ENCODE results near the gene KIFC1.
A peak's percentile ranks its signal among the peaks of the same experiment; 100 is the strongest.

KIFC1 gene

DNA sequence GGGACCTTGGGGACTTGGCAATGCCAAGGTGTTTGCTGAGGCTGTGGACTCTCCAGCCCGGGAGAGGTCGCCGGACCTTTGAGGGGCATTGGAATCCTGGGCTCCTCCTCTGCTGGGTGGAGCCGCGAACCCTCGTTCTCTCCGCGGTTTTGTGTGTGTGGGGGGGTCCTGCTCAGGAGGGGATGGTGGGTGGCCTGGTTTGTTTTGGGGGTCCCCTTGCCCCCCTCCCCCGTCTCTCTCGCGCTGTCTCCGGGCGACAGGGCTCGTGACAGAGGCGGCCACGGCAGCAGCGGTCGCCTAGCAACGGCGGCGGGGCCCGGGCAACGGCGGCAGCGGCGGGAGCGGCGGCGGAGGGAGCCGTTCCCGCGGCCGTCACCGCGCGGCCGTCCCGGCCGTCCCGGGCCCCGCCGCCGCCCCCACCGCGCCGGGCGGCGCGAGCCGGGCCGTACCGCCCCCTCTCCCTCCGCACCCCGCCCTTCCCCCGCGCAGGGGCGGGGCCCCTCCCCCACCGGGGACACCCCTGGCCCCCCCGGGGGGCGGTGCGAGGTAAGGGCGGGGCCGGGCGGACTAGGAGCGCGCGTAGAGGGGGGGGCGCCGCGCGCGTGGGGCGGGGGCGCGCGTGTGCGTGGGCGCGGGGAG lies 36.1 kb downstream of the KIFC1 start:
- peak; percentile 65 to 68 for DNase-seq

GRCh38 chr6:33428224-33428965 lies 36.8 kb downstream of the KIFC1 start:
- DNase-seq, result peak in 1 of 2 experiments; percentile 23

DNA sequence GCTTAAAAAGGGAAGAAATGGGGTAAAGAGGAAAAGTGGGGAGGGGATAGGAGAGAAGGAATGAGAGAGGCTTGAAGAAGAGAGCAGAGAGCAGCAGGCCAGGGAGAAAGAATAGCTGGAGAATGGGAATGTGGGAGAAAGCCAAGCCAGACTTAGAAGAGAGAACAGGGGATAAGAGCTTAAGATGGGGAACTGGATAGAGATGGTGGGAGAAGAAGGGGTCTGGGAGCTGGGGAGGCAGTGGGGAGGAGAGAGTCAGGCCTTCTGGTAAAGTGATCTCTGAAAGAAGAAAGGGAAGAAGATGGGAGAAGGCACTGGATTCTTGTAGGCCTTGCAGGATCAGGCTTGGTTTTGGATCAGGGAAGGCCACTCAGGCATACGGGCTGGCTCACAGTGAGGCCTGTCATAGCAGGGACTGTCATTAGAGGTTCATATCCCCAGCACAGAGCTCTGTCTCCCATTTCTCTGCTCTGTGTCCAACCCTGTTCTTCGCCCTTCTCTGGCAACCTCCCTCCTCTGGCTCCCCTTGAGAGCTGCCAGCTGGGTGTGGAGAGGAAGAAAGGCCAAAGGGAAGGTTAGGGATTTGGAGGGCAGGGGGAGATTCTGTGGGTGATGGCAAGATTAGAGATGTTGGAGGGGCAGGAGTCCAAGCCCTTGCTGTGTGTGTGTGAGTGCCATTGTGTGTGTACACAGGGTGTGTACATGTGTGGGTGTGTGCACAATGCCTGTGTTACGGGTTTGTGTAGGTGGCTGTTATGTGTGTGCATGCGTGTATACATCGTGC lies 37.5 kb downstream of the KIFC1 start:
- no peak for DNase-seq

- DNase-seq, result no peak
Observed at GRCh38 chr6:33429750-33430052, 38.1 kb downstream of the KIFC1 start.

GRCh38 chr6:33430334-33430733 lies 38.7 kb downstream of the KIFC1 start:
- no peak for DNase-seq

- DNase-seq, result peak; percentile 69 to 75
Observed at GRCh38 chr6:33430991-33431879, 39.6 kb downstream of the KIFC1 start.

DNA sequence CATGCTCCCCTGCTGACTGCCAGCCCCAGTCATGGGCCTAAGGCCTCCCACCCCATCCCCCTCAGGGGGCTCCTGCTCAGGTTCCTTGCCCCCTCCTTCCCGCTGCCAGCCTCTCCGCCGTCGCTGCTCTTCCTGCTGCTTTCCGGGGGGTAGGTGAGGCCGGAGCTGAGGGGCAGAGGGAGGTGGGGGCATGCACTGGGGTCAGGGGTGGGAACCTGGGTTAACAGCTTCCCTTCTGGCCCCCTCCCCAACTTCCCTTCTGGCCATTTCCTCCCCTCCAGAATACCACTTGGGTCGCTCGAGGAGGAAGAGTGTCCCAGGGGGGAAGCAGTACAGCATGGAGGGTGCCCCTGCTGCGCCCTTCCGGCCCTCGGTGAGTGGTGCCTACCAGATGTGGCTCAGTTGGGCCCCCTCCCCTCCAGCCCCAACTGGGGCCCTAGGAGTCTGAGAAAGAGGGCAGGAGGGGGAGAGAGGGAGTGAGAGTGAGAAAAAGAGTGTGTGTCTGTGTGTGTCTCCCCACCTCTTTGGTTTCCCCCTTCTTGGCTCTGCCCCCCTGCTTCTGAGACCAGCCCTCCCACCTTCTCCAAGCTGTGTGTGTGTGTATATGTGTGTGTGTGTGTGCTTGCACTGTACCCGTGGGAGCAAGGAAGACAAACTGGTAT lies 40.4 kb downstream of the KIFC1 start:
- no peak for DNase-seq

DNA sequence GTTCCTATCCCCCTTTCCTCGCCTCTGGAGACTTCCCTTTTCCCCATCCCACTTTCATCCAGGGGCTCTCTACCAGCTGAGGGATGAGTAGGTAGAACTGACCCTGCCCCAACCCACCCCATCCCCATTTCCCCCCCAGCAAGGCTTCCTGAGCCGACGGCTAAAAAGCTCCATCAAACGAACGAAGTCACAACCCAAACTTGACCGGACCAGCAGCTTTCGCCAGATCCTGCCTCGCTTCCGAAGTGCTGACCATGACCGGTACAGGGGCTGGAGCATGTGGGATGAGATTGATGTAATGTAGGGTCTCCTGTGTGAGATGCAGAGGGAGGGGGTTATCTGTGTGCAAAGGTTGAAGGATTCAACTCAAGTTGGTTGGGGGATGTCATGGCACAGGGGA lies 40.9 kb downstream of the KIFC1 start:
- DNase-seq, result no peak

DNA sequence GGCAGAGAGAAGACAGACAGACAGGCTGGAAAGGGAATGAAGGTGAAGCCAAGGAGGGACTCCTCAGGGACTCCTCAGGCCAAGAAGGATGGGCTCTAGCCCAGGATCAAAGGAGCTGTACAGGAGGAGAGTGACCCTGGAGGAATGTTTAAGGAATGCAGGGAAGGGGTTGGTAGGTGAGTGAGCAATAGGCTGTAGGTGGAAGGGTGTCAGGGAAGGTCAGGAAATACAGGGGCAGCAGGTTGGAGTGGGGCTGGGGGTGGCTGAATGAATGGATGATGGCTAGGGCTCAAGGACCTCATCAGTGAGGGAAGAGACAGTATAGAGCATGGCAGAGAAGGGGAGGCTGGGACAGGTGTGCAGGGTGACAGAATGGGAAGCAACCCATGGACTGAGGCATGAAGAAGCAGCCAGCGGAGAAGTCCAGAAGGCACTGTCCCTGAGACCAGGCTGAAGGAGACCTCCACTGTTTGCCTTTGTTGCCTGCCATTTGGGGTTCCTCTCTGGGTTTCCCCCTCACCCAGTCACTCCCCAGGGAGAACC lies 41.4 kb downstream of the KIFC1 start:
- DNase-seq, result no peak

DNA sequence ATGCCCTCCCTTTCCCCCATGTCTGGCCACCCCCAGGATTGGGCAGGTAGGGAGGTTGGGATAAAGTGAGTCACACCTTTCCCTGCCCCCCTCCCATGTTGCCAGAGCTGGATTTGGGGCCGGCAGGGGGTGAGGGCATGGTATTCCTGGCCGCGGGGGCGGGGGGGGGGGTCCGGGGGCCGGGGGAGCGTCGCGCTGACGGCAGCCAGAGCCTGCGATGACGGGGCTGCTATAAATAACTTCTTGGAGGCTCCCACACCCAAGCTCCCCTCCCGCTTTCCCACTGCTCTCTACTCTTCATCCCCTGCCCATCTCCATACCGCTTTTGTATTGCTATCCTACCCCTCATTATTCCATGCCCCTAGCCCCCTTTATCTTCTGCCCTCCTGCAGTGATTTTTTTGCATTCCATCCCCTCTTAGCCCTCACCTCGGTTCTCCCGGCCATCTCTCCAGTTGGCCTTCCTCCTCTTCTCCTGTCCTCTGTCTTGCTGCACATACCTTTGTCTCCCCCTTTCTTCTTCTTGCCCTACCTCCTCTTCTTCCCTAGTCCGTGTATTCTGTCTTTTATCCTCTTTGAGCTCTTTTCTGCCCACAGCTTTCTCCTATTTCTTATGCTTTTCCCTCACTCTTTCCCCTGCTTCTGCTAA lies 42.0 kb downstream of the KIFC1 start:
- DNase-seq, result no peak

GRCh38 chr6:33434961-33435360 lies 43.3 kb downstream of the KIFC1 start:
- DNase-seq, result no peak

- no peak for DNase-seq
Observed at GRCh38 chr6:33437666-33438065, 46.0 kb downstream of the KIFC1 start.

- no peak for DNase-seq
Observed at GRCh38 chr6:33438978-33439594, 47.5 kb downstream of the KIFC1 start.

- DNase-seq, result no peak
Observed at GRCh38 chr6:33439956-33440648, 48.5 kb downstream of the KIFC1 start.

DNA sequence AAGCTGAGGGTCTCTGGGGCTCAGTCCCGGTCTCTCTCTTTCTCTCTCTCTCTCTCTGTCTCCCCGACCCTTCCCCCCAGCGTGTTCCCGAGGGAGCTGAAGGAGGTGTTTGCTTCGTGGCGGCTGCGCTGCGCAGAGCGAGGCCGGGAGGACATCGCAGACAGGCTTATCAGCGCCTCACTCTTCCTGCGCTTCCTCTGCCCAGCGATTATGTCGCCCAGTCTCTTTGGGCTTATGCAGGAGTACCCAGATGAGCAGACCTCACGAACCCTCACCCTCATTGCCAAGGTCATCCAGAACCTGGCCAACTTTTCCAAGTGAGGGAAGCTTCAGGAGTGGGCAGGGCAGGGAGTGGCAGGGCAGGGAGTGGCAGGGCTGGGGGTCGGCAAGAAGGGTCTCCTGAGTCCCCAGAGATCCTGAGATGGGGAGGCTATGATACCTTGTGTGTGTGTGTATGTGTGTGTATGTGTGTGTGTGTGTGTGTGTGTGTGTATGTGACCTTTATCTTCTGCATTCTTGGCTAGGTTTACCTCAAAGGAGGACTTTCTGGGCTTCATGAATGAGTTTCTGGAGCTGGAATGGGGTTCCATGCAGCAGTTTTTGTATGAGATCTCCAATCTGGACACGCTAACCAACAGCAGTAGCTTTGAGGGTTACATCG lies 49.2 kb downstream of the KIFC1 start:
- no peak for DNase-seq

GRCh38 chr6:33441457-33441856 lies 49.8 kb downstream of the KIFC1 start:
- DNase-seq, result no peak

- DNase-seq, result no peak
Observed at GRCh38 chr6:33442283-33442682, 50.7 kb downstream of the KIFC1 start.

GRCh38 chr6:33443025-33443424 lies 51.4 kb downstream of the KIFC1 start:
- DNase-seq, result no peak

DNA sequence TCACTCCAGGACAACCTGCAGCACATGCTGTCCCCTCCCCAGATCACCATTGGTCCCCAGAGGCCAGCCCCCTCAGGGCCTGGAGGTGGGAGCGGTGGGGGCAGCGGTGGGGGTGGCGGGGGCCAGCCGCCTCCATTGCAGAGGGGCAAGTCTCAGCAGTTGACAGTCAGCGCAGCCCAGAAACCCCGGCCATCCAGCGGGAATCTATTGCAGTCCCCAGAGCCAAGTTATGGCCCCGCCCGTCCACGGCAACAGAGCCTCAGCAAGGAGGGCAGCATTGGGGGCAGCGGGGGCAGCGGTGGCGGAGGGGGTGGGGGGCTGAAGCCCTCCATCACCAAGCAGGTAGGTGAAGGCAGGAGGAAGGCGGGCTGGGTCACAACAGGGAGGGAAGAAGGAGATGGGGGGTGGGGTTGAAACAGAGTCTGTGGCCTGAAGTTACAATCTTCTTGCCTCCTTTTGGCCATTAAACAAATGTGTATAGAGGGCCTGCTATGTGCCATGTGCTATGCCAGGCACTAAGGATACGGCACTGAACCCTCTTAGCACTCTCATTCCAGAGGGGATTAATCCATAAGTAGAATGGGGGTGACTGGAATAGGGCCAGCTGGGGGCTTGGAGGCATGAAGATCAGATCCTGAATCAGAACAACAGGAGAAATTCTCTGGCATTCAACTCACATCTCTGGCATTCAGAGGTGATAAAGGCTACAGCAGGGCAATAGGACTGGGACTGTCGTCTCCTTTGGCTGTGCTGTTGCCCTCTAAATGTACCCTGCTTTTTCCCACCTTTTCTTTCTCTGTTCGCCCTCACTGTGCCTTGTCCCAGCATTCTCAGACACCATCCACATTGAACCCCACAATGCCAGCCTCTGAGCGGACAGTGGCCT lies 52.2 kb downstream of the KIFC1 start:
- no peak for DNase-seq

All from stimulated activated CD4-positive, alpha-beta T cell treated with anti-CD3 and anti-CD28 coated beads, Interleukin-4, amount 100 ng/mL, for 4 hours (primary cell).